Tibial nerve (tissue), 4 donors: ENCODE data around the gene RBM38. TPM values are rescaled to one million over a fixed set of nuclear protein-coding genes. Genes with fewer than 3 reads are reported as not detected.
A peak's percentile ranks its signal among the peaks of the same experiment; 100 is the strongest.

Source experiments
- DNase-seq, 2 donors: peaks; one replicate each; pipeline ENCODE4 v3.0.0-alpha.2; 2019; ENCODE audit warnings: low spot score in 2 of 2
- H3K27ac ChIP-seq, 4 donors: fragments of 200-600 bp; sonication (generic) in 3 of 4; one replicate each; pipeline ENCODE4 v1.5.1; 2017 to 2019; ENCODE audit warnings: mild to moderate bottlenecking in 1 of 4
- H3K27me3 ChIP-seq, 2 donors: fragments of 200-600 bp; sonication (generic) in 1 of 2; one replicate each; pipeline versions ENCODE4 v1.5.1 to v1.6.0; 2017 to 2019
- H3K36me3 ChIP-seq, 3 donors: fragments of 200-600 bp; sonication (generic); one replicate each; pipeline ENCODE4 v1.5.1; 2018 to 2019
- H3K4me1 ChIP-seq, 4 donors: fragments of 200-600 bp; sonication (generic) in 3 of 4; one replicate each; pipeline ENCODE4 v1.5.1; 2017 to 2019
- H3K4me3 ChIP-seq, 4 donors: fragments of 200-600 bp; sonication (generic) in 3 of 4; one replicate each; pipeline ENCODE4 v1.5.1; 2017 to 2019; ENCODE audit warnings: mild to moderate bottlenecking in 1 of 4, moderate library complexity in 1 of 4
- H3K9me3 ChIP-seq, 4 donors: fragments of 200-600 bp; sonication (generic) in 3 of 4; one replicate each; pipeline ENCODE4 v1.5.1; 2017 to 2019
- EP300 ChIP-seq, 2 donors: sonication (generic); formaldehyde crosslinking; IDR thresholded peaks; one replicate each; pipeline ENCODE4 v1.6.1; 2017; ENCODE audit warnings: antibody characterized with exemption in 2 of 2, mild to moderate bottlenecking in 1 of 2
- POLR2A ChIP-seq, 2 donors: fragments of 450-650 bp; IDR thresholded peaks; one replicate each; pipeline ENCODE4 v1.6.1; 2017; ENCODE audit warnings: antibody characterized with exemption in 2 of 2, mild to moderate bottlenecking in 2 of 2, moderate library complexity in 2 of 2
- WGBS, 2 donors: methylation state at CpG; one replicate each; pipeline ENCODE4 v1.1.5; 2018; 5-methylcytosine and 5-hydroxymethylcytosine counted together
- total RNA-seq, 4 donors: library from RNA; depleted of rRNA; stranded (reverse); fragments of >200 nt; gene quantifications; one replicate each; pipeline ENCODE4 v1.1.0, GENCODE V29; 2016
- TF ChIP-seq, protein P1 (sequence below), 5 experiments: fragments of 200-600 bp in 3 of 5; fragments of 450-650 bp in 2 of 5; sonication (generic) in 3 of 5; IDR thresholded peaks; one replicate each; pipeline ENCODE4 v1.5.1; 2016 to 2019; ENCODE audit warnings: antibody characterized with exemption in 5 of 5, mild to moderate bottlenecking in 3 of 5, moderate library complexity in 2 of 5

Gene RBM38
- total RNA-seq, 4 donors from 2014 or later, result 4.8 to 14.4 (median 5.8) TPM

DNA sequence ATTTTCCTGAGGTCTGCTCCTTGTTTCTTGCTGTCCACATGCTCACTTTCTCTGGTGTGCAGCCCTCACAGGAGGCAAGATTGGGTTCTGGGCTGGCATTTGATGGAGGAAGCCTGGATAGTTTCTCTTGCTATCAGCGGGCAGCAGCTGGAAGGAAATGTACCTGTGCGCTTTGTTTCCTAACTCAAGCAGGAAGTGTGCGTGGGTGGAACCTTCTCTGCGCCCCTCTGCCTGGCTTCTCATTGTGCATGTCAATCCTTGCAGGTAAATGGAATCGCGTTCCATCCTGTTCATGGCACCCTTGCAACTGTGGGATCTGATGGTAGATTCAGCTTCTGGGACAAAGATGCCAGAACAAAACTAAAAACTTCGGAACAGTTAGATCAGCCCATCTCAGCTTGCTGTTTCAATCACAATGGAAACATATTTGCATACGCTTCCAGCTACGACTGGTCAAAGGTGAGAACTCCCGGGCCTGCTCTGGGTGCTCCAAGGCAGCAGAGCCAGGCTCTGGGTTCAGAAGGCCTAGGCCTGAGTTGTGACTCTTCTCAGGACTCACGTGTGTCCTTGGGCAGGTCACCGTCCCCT lies 16.8 kb upstream of the RBM38 start:
- H3K4me1 ChIP-seq, result peaks cover 0 to 5% (median 0%) of the 10 kb centered on the region in 4 donors
- TF ChIP-seq, protein P1, sequence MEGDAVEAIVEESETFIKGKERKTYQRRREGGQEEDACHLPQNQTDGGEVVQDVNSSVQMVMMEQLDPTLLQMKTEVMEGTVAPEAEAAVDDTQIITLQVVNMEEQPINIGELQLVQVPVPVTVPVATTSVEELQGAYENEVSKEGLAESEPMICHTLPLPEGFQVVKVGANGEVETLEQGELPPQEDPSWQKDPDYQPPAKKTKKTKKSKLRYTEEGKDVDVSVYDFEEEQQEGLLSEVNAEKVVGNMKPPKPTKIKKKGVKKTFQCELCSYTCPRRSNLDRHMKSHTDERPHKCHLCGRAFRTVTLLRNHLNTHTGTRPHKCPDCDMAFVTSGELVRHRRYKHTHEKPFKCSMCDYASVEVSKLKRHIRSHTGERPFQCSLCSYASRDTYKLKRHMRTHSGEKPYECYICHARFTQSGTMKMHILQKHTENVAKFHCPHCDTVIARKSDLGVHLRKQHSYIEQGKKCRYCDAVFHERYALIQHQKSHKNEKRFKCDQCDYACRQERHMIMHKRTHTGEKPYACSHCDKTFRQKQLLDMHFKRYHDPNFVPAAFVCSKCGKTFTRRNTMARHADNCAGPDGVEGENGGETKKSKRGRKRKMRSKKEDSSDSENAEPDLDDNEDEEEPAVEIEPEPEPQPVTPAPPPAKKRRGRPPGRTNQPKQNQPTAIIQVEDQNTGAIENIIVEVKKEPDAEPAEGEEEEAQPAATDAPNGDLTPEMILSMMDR (IDR thresholded peaks at IDR 0.05), result no peak
- TF ChIP-seq POLR2A (IDR thresholded peaks at IDR 0.05) (no peak), EP300 (IDR thresholded peaks at IDR 0.05) (no peak)
- 79 to 81% methylated on average over 12 of the region's 12 CpGs for WGBS, 2 donors
- no peaks in the 10 kb centered on the region for H3K27me3 ChIP-seq
- H3K9me3 ChIP-seq, result no peaks in the 10 kb centered on the region
- DNase-seq, result no peak
- peaks cover 2 to 100% (median 40%) of the 10 kb centered on the region in 3 donors for H3K36me3 ChIP-seq
- no peak overlapping the region for H3K4me3 ChIP-seq
- peak overlapping the region in 3 of 4 donors; percentile 3 to 48 (median 29) for H3K27ac ChIP-seq

DNA sequence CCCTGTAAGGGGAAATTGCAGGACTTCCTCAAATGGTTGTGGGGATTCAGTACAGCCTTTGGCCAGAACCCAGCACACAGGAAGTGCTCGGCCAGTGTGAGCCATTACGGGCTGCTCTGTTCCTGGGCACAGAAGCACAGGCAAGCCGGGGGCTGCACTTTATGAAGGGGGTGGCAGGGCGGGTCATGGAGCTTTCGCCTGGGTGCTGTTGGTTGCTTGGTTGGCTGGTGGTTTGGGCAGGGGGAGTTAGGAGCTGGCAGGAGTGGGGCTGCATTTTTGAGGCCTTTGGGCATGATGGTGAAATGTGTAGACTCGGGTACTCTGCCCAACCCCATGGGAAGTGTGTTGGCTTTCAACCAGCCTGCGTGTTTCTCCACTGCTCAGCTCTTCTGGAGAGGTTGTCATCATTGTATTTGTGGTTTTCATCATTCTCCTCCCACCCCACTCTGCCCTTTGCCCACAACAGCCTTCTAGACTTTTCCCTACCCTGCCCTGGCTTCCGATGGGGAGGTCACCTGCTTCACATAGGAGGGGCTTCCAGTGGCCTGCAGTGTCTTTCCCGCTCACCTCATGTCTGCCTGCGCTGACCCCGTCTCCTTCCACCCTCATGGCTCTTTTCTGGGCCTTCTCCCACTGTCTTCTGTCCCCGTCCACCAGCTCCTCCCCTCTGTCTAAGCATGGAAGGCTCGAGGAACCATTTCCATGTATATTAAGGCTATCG lies 16.1 kb upstream of the RBM38 start:
- Histone ChIP-seq H3K36me3 (peaks cover 0 to 100% (median 33%) of the 10 kb centered on the region in 3 donors), H3K27ac (peak overlapping the region in 3 of 4 donors; percentile 3 to 55 (median 29)), H3K9me3 (no peaks in the 10 kb centered on the region), H3K4me3 (peak overlapping the region in 1 of 4 donors; percentile 26), H3K27me3 (no peaks in the 10 kb centered on the region), H3K4me1 (peaks cover 0 to 5% (median 0%) of the 10 kb centered on the region in 4 donors)
- no peak for TF ChIP-seq POLR2A (IDR thresholded peaks at IDR 0.05)
- TF ChIP-seq EP300 (IDR thresholded peaks at IDR 0.05), result peak in 1 of 2 donors; percentile 55
- WGBS, 2 donors, result 66 to 79% methylated on average over 13 to 14 of the region's 14 CpGs
- DNase-seq, result no peak

DNA sequence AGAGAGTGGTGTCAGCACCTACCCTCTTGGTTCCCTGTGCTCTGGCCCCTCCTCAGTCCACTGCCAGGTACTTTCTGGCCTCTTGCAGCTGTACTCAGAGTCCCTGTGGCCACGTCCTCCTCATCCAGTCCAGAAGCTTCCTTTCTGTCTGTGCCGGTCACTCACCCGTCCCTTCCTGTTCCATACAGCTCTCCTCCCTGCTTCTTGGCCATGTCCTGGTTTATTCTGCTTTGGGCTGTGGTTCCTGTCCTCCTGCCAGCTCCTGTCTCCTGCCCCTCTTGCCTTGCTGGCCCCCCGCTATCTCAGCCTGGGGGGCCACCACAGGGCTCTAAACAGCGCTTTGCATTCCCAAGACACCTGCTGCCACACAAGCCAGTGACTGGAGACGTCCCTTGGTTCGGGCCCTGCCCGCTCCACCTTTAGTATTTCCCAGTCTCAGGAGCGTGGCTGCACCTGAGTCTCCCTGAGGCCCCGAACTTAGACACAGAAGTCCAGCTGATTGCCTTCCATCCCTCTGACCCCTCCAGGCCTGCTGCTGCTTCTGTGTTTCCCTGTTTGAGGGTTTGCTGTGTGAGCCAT lies 15.5 kb upstream of the RBM38 start:
- H3K27me3 ChIP-seq, result no peaks in the 10 kb centered on the region
- peak overlapping the region in 2 of 4 donors; percentile 29 to 55 for H3K27ac ChIP-seq
- TF ChIP-seq EP300 (IDR thresholded peaks at IDR 0.05) (no peak), POLR2A (IDR thresholded peaks at IDR 0.05) (no peak)
- TF ChIP-seq, protein P1 (IDR thresholded peaks at IDR 0.05), result no peak
- peaks cover 0 to 5% (median 0%) of the 10 kb centered on the region in 4 donors for H3K4me1 ChIP-seq
- no peak for DNase-seq
- peaks cover 0 to 100% (median 30%) of the 10 kb centered on the region in 3 donors for H3K36me3 ChIP-seq
- 83 to 92% methylated on average over 10 of the region's 10 CpGs for WGBS, 2 donors
- H3K9me3 ChIP-seq, result no peaks in the 10 kb centered on the region
- H3K4me3 ChIP-seq, result peak overlapping the region in 1 of 4 donors; percentile 26

DNA sequence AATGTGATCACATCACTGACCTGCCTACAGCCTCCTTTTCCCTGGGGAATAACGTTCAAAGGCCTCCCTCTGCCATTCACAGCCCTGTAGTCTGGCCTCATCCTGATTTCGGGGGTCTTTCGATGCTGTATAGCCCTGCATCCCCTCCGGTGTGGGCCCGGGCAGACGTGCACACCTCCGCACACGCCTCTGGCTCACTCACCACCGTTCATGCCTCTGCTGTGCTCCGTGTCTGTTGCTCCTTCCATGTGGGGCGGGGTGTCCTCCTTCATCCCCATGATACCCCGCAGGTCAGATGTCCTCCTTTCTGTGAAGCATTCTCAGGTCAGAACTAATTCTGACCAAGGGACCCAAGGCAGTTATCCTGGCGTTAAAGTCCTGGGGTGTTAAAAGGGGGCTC lies 13.8 kb upstream of the RBM38 start:
- H3K4me1 ChIP-seq, result peaks cover 0 to 10% (median 0%) of the 10 kb centered on the region in 4 donors
- H3K9me3 ChIP-seq, result no peaks in the 10 kb centered on the region
- no peaks in the 10 kb centered on the region for H3K27me3 ChIP-seq
- no peak overlapping the region for H3K4me3 ChIP-seq
- DNase-seq, result no peak
- H3K27ac ChIP-seq, result no peak overlapping the region
- H3K36me3 ChIP-seq, result peaks cover 0 to 89% (median 26%) of the 10 kb centered on the region in 3 donors
- TF ChIP-seq, protein P1 (IDR thresholded peaks at IDR 0.05), result no peak
- TF ChIP-seq POLR2A (IDR thresholded peaks at IDR 0.05) (no peak), EP300 (IDR thresholded peaks at IDR 0.05) (no peak)
- WGBS, 2 donors, result 84 to 87% methylated on average over 13 of the region's 13 CpGs

DNA sequence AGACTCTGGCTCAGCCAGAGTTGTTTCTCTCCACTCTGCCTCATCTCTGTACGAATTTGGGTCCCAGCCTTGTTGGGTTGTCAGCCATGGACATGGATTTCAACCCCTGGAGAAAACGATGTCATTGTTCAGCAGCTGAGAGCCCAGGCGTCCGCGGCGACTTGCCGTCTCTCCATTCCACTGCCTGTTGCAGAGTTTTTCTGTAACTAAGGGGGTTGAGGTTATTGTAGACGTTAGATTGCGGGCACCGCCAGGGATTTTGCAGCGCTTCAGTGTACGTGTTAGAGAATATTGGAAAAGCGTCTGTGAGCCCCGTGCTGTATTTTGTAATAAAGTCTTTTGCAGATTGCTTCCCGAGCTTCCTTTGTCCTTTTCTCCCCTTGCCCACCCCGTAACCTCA lies 13.1 kb upstream of the RBM38 start:
- no peak for DNase-seq
- 87% methylated on average over 16 of the region's 16 CpGs for WGBS, 2 donors

More for the DNA sequence above, 13.1 kb upstream of the RBM38 start:
- no peak overlapping the region for H3K27ac ChIP-seq
- H3K36me3 ChIP-seq, result peaks cover 0 to 84% (median 22%) of the 10 kb centered on the region in 3 donors
- H3K4me1 ChIP-seq, result peaks cover 0 to 10% (median 0%) of the 10 kb centered on the region in 4 donors
- TF ChIP-seq EP300 (IDR thresholded peaks at IDR 0.05) (no peak), POLR2A (IDR thresholded peaks at IDR 0.05) (no peak)
- TF ChIP-seq, protein P1 (IDR thresholded peaks at IDR 0.05), result no peak
- no peaks in the 10 kb centered on the region for H3K27me3 ChIP-seq
- no peak overlapping the region for H3K4me3 ChIP-seq
- no peaks in the 10 kb centered on the region for H3K9me3 ChIP-seq
